H1 (cell line): ENCODE results near the gene KIF1B. TPM values are rescaled to one million over a fixed set of nuclear protein-coding genes. Genes with fewer than 3 reads are reported as not detected.

Source experiments
- CTCF ChIA-PET: fragments of 300-600 bp; sonication (Branson Sonifier 250); formaldehyde crosslinking; loops from one replicate; lab custom pipeline; 2021; ENCODE audit not compliant: partially characterized antibody; lab: Charles Lee
- POLR2A ChIA-PET: fragments of 300-600 bp; sonication (Branson Sonifier 250); formaldehyde crosslinking; loops from one replicate; lab custom pipeline; 2021; ENCODE audit warnings: inconsistent platforms; ENCODE audit not compliant: partially characterized antibody; lab: Charles Lee
- DNase-seq, 2 experiments: peaks; one replicate each; pipeline versions ENCODE4 v3.0.0 to v3.0.0-alpha.2; 2010 to 2022; ENCODE audit warnings: low spot score in 2 of 2, low read depth in 1 of 2, mixed read lengths in 1 of 2
- FAIRE-seq: peaks from 2 replicates; lab custom pipeline; 2011; peaks lifted over from hg19 to GRCh38; lab: Jason Lieb, UNC
- H2AFZ ChIP-seq: 2 replicates; pipeline ENCODE4 v1.8.1; 2012; ENCODE audit warnings: low read length, inconsistent platforms
- H2AK5ac ChIP-seq: 2 replicates; pipeline ENCODE4 v1.6.1; 2013; ENCODE audit warnings: low read depth, low read length
- H2BK120ac ChIP-seq: replicated peaks from 2 replicates; pipeline ENCODE3; 2013; ENCODE audit warnings: low read depth, low read length, inconsistent platforms
- H2BK12ac ChIP-seq: 2 replicates; pipeline ENCODE4 v1.6.1; 2013; ENCODE audit warnings: low read depth, low read length
- H2BK15ac ChIP-seq: 2 replicates; pipeline ENCODE4 v1.6.1; 2013; ENCODE audit warnings: low read length
- H2BK20ac ChIP-seq: 2 replicates; pipeline ENCODE4 v1.6.1; 2013; ENCODE audit warnings: low read length
- H2BK5ac ChIP-seq: 2 replicates; pipeline ENCODE4 v1.6.1; 2013; ENCODE audit warnings: low read depth, low read length
- H3K14ac ChIP-seq: 2 replicates; pipeline ENCODE4 v1.6.1; 2013; ENCODE audit warnings: inconsistent platforms; ENCODE audit not compliant: insufficient read length
- H3K18ac ChIP-seq: 2 replicates; pipeline ENCODE4 v1.6.1; 2013; ENCODE audit warnings: low read length; ENCODE audit errors: extremely low read depth
- H3K23ac ChIP-seq: 2 replicates; pipeline ENCODE4 v1.6.1; 2013; ENCODE audit warnings: inconsistent platforms; ENCODE audit not compliant: insufficient read length
- H3K23me2 ChIP-seq: 2 replicates; pipeline ENCODE4 v1.6.1; 2013; ENCODE audit warnings: low read depth, low read length
- H3K27ac ChIP-seq: 2 replicates; pipeline ENCODE4 v1.6.1; 2011; ENCODE audit warnings: low read depth, low read length, inconsistent platforms
- H3K27me3 ChIP-seq, 4 experiments: replicated peaks in 1 of 4; 1 replicate in 1 of 4; 2 replicates in 3 of 4; pipeline versions ENCODE4 v1.6.1 to v1.8.1; 2011 to 2013; ENCODE audit warnings: low read length in 3 of 4, mild to moderate bottlenecking in 3 of 4, inconsistent platforms in 2 of 4, mixed read lengths in 2 of 4, moderate library complexity in 1 of 4; ENCODE audit not compliant: control insufficient read depth in 3 of 4, insufficient read depth in 3 of 4; ENCODE audit errors: extremely low read depth in 1 of 4
- H3K36me3 ChIP-seq, 4 experiments: 2 replicates each; pipeline versions ENCODE4 v1.6.1 to v1.8.1; 2011 to 2013; ENCODE audit warnings: mild to moderate bottlenecking in 4 of 4, low read length in 3 of 4, moderate library complexity in 2 of 4, control low read depth in 1 of 4, inconsistent platforms in 1 of 4; ENCODE audit not compliant: insufficient read depth in 4 of 4, control insufficient read depth in 2 of 4
- H3K4ac ChIP-seq: replicated peaks from 2 replicates; pipeline ENCODE3; 2013; ENCODE audit warnings: low read length, low read depth, mixed read lengths, inconsistent platforms; ENCODE audit not compliant: insufficient read length
- H3K4me1 ChIP-seq, 4 experiments: replicated peaks in 1 of 4; 1 replicate in 1 of 4; 2 replicates in 3 of 4; pipeline versions ENCODE4 v1.6.1 to v1.8.1; 2011 to 2013; ENCODE audit warnings: low read length in 3 of 4, inconsistent platforms in 2 of 4, mixed read lengths in 1 of 4; ENCODE audit not compliant: insufficient read depth in 4 of 4, control insufficient read depth in 3 of 4
- H3K4me2 ChIP-seq, 2 experiments: 2 replicates each; pipeline versions ENCODE4 v1.6.1 to v1.8.1; 2011 to 2013; ENCODE audit warnings: low read depth in 2 of 2, low read length in 2 of 2, control low read depth in 1 of 2, inconsistent platforms in 1 of 2, mild to moderate bottlenecking in 1 of 2; ENCODE audit not compliant: insufficient read depth in 1 of 2
- H3K4me3 ChIP-seq, 4 experiments: fragments of 200-600, 300-600 bp in 1 of 4; sonication (generic), shearing (Covaris generic), sonication (Bioruptor Twin) in 1 of 4; 2 replicates each; pipeline versions ENCODE4 v1.5.1 to v1.8.1; 2011 to 2016; ENCODE audit warnings: low read length in 4 of 4, low read depth in 3 of 4, control low read depth in 2 of 4, inconsistent platforms in 2 of 4, mild to moderate bottlenecking in 2 of 4, mixed read lengths in 1 of 4, moderate library complexity in 1 of 4; ENCODE audit not compliant: insufficient read depth in 2 of 4; ENCODE audit errors: extremely low read depth in 1 of 4
- H3K56ac ChIP-seq: replicated peaks from 2 replicates; pipeline ENCODE3; 2013; ENCODE audit warnings: low read depth, mild to moderate bottlenecking, mixed read lengths, low read length, inconsistent platforms; ENCODE audit not compliant: insufficient read length
- H3K79me1 ChIP-seq: 2 replicates; pipeline ENCODE4 v1.6.1; 2013; ENCODE audit warnings: low read depth, low read length, control low read depth
- H3K79me2 ChIP-seq, 2 experiments: 2 replicates each; pipeline versions ENCODE4 v1.6.1 to v1.8.1; 2012 to 2013; ENCODE audit warnings: low read length in 2 of 2, mild to moderate bottlenecking in 2 of 2, inconsistent platforms in 1 of 2; ENCODE audit not compliant: insufficient read depth in 2 of 2, control insufficient read depth in 1 of 2
- H3K9ac ChIP-seq, 4 experiments: replicated peaks in 1 of 4; 1 replicate in 1 of 4; 2 replicates in 3 of 4; pipeline versions ENCODE4 v1.6.1 to v1.8.1; 2011 to 2013; ENCODE audit warnings: low read depth in 3 of 4, low read length in 3 of 4, control low read depth in 2 of 4, mild to moderate bottlenecking in 2 of 4, moderate library complexity in 2 of 4, inconsistent platforms in 1 of 4; ENCODE audit errors: extremely low read depth in 1 of 4
- H3K9me3 ChIP-seq, 2 experiments: 2 replicates each; pipeline versions ENCODE4 v1.6.1 to v1.8.1; 2012 to 2013; ENCODE audit warnings: mild to moderate bottlenecking in 2 of 2, moderate library complexity in 2 of 2, control low read depth in 1 of 2, inconsistent platforms in 1 of 2, low read depth in 1 of 2, low read length in 1 of 2, mixed read lengths in 1 of 2; ENCODE audit not compliant: insufficient read depth in 2 of 2
- H4K20me1 ChIP-seq, 2 experiments: replicated peaks in 1 of 2; 2 replicates each; pipeline versions ENCODE3 to v1.8.1; 2011 to 2013; ENCODE audit warnings: inconsistent platforms in 2 of 2, low read length in 2 of 2, mild to moderate bottlenecking in 1 of 2; ENCODE audit not compliant: insufficient read depth in 2 of 2, control insufficient read depth in 1 of 2
- H4K5ac ChIP-seq: 2 replicates; pipeline ENCODE4 v1.6.1; 2013; ENCODE audit warnings: low read length, low read depth, mixed read lengths, inconsistent platforms; ENCODE audit not compliant: insufficient read length
- H4K8ac ChIP-seq: 2 replicates; pipeline ENCODE4 v1.8.0; 2013; ENCODE audit warnings: mild to moderate bottlenecking, moderate library complexity, low read length, inconsistent platforms; ENCODE audit not compliant: insufficient read depth; ENCODE audit errors: extremely low read depth
- H4K91ac ChIP-seq: replicated peaks from 2 replicates; pipeline ENCODE3; 2013; ENCODE audit warnings: low read length, mixed read lengths, inconsistent platforms; ENCODE audit not compliant: insufficient read length
- CREB1 ChIP-seq: IDR thresholded peaks from 2 replicates; pipeline ENCODE4 v1.6.1; 2012; ENCODE audit warnings: inconsistent platforms
- CTCF ChIP-seq, 3 experiments: IDR thresholded peaks; 1 replicate in 2 of 3; 2 replicates in 1 of 3; pipeline versions ENCODE4 v1.5.1 to v1.6.1; 2011; ENCODE audit warnings: low read length in 3 of 3, mild to moderate bottlenecking in 3 of 3, inconsistent platforms in 2 of 3, low read depth in 1 of 3, moderate library complexity in 1 of 3; ENCODE audit not compliant: insufficient read depth in 1 of 3; ENCODE audit errors: control extremely low read depth in 1 of 3
- EGR1 ChIP-seq: IDR thresholded peaks from 2 replicates; pipeline ENCODE4 v1.6.1; 2011; ENCODE audit warnings: low read depth, low read length, borderline replicate concordance
- GABPA ChIP-seq: IDR thresholded peaks from 2 replicates; pipeline ENCODE4 v1.6.1; 2011; ENCODE audit warnings: mild to moderate bottlenecking, low read length, moderate library complexity, borderline replicate concordance; ENCODE audit not compliant: insufficient read depth
- JUND ChIP-seq: IDR thresholded peaks from 2 replicates; pipeline ENCODE4 v1.6.1; 2011; ENCODE audit warnings: mild to moderate bottlenecking, improper control_type of control experiment, low read length
- PHF8 ChIP-seq: fragments of 200-600 bp; sonication (generic); conservative IDR thresholded peaks from 2 replicates; pipeline ENCODE4 v1.7.1; 2012; ENCODE audit warnings: low read depth, mild to moderate bottlenecking, inconsistent platforms, low read length, moderate library complexity
- RNF2 ChIP-seq: fragments of 200-900, 300-1000 bp; sonication (generic); IDR thresholded peaks from 2 replicates; pipeline ENCODE4 v1.7.1; 2016; ENCODE audit warnings: borderline replicate concordance, low read depth, mild to moderate bottlenecking, antibody characterized with exemption, low read length; ENCODE audit not compliant: poor library complexity, severe bottlenecking; ENCODE audit errors: missing control alignments
- SAP30 ChIP-seq: fragments of 300-600 bp; sonication (generic); IDR thresholded peaks from 2 replicates; pipeline ENCODE4 v1.7.1; 2012; ENCODE audit warnings: low read length, moderate library complexity, mild to moderate bottlenecking, inconsistent platforms; ENCODE audit not compliant: insufficient read depth, insufficient replicate concordance
- SIN3A ChIP-seq, 2 experiments: IDR thresholded peaks in 1 of 2; conservative IDR thresholded peaks in 1 of 2; 2 replicates each; pipeline ENCODE4 v1.6.1; 2011 to 2012; ENCODE audit warnings: low read length in 2 of 2, improper control_type of control experiment in 1 of 2, low read depth in 1 of 2, mild to moderate bottlenecking in 1 of 2
- SIRT6 ChIP-seq: IDR thresholded peaks from one replicate; pipeline ENCODE4 v1.7.1; 2012; ENCODE audit warnings: low read length, inconsistent platforms
- SP2 ChIP-seq: IDR thresholded peaks from 2 replicates; pipeline ENCODE4 v1.6.1; 2012; ENCODE audit warnings: mild to moderate bottlenecking, low read length, inconsistent platforms
- TCF12 ChIP-seq: IDR thresholded peaks from 2 replicates; pipeline ENCODE4 v1.6.1; 2011; ENCODE audit warnings: low read depth, mild to moderate bottlenecking, low read length
- WGBS, 2 experiments: shearing (Covaris generic) in 1 of 2; methylation state at CpG; one replicate each; pipeline versions ENCODE4 v1.1.6 to v1.1.7; 2013 to 2015; ENCODE audit warnings: low lambda C conversion rate in 2 of 2, mixed read lengths in 2 of 2, inconsistent platforms in 1 of 2, low coverage in 1 of 2, missing lambda C conversion rate in 1 of 2; ENCODE audit not compliant: insufficient replicate concordance in 2 of 2, insufficient coverage in 1 of 2, insufficient read length in 1 of 2; ENCODE audit errors: extremely low coverage in 1 of 2, missing lambda C conversion rate in 1 of 2; 5-methylcytosine and 5-hydroxymethylcytosine counted together
- polyA plus RNA-seq, 7 experiments: library from polyadenylated mRNA; depleted of rRNA in 3 of 7; stranded (reverse) in 5 of 7; unstranded in 2 of 7; fragments of >200 nt in 5 of 7; fragments of 200-250 nt in 2 of 7; gene quantifications; 1 replicate in 5 of 7; 2 replicates in 1 of 7; 4 replicates in 1 of 7; pipeline versions ENCODE4 v1.2.1 to v1.2.3, GENCODE V29; 2011 to 2013; ENCODE audit warnings: missing spikeins in 2 of 7, mixed read lengths in 2 of 7
- total RNA-seq: library from RNA; stranded (reverse); fragmentation: NEBNext Ultra II Directional; extraction: Animal tissue kit (Norgen Biotek cat#: 25700); gene quantifications from 2 replicates; pipeline ENCODE4 v1.2.1, GENCODE V29; 2021

Gene KIF1B
- total and polyA plus RNA-seq, 2 of the 8 experiments (the other 6 are each of a cell fraction or from before 2014, with no cell fraction given), result 39.1 to 74.2 TPM

DNA sequence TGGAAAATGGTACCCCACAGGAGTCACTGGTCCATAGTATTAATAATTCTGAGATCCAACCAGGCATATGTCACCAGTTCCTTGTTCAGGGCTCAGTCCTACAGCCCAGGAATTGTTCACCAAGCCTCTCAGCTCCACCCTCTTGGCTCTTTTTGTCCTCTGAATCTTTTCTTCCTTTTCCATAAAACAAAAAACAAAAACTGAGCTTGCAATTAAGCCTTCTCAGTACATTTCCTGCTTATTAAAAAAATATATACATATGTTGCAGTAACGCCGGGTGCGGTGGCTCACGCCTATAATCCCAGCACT, 23.4 kb upstream of the KIF1B start:
- no peak overlapping the region for H2BK15ac ChIP-seq
- FAIRE-seq, result no peak
- H2BK5ac ChIP-seq, result no peak overlapping the region
- 0 out of 2 replicates have a peak overlapping the region, but pooled peaks have one; percentile 79 for H2AK5ac ChIP-seq
- no peaks in the 10 kb centered on the region for H3K27me3 ChIP-seq
- 91% methylated on average over 4 of the region's 4 CpGs; no CpG with 5 or more reads in 1 of the 2 experiments for WGBS, 2 experiments
- H3K4me2 ChIP-seq, result no peak overlapping the region
- no peaks in the 10 kb centered on the region; the same call in 1 of the 2 replicates for H3K23me2 ChIP-seq
- H4K5ac ChIP-seq, result no peak overlapping the region
- POLR2A ChIA-PET, result interaction anchor here (0.5 kb wide), 1 partner anchor 208 kb away, joined by 4 read pairs; no protein-coding TSS in a partner anchor
- H3K56ac ChIP-seq, result no peak overlapping the region
- H2BK12ac ChIP-seq, result no peak overlapping the region
- no peak overlapping the region for H3K4me3 ChIP-seq
- H2BK120ac ChIP-seq, result no peak overlapping the region
- no peak overlapping the region for H3K18ac ChIP-seq
- CTCF ChIA-PET, result no interaction called here
- H3K14ac ChIP-seq, result no peak overlapping the region
- no peak overlapping the region for H3K9ac ChIP-seq
- no peak overlapping the region for H4K8ac ChIP-seq
- H4K91ac ChIP-seq, result no peak overlapping the region
- no peak overlapping the region for H2BK20ac ChIP-seq
- H3K27ac ChIP-seq, result no peak overlapping the region
- H3K79me2 ChIP-seq, result no peaks in the 10 kb centered on the region
- H3K4me1 ChIP-seq, result no peaks in the 10 kb centered on the region
- H3K23ac ChIP-seq, result no peak overlapping the region
- no peaks in the 10 kb centered on the region for H3K36me3 ChIP-seq
- no peak for DNase-seq
- H3K79me1 ChIP-seq, result no peaks in the 10 kb centered on the region
- H3K9me3 ChIP-seq, result no peaks in the 10 kb centered on the region
- H3K4ac ChIP-seq, result no peak overlapping the region
- no peaks in the 10 kb centered on the region for H4K20me1 ChIP-seq
- no peak overlapping the region for H2AFZ ChIP-seq
- TF ChIP-seq EGR1 (no peak), CREB1 (no peak), TCF12 (no peak), JUND (no peak), SAP30 (no peak), CTCF (IDR thresholded peaks at IDR 0.05; ENCODE audit: control extremely low read depth in 1 of 3, insufficient read depth in 1 of 3, low read depth in 1 of 3, low read length in 3 of 3) (no peak), PHF8 (no peak), RNF2 (no peak), SIN3A (conservative IDR thresholded peaks at IDR 0.05 in 1 of 2, IDR thresholded peaks at IDR 0.05 in 1 of 2; ENCODE audit: low read depth in 1 of 2, low read length in 2 of 2) (no peak), SP2 (no peak), GABPA (no peak), SIRT6 (no peak)
